Measurements from ENCODE around the gene BLCAP. TPM values are rescaled to one million over a fixed set of nuclear protein-coding genes. Genes with fewer than 3 reads are reported as not detected.

BLCAP gene
- total and polyA plus RNA-seq, 4 donors, result 12.6 to 72.0 (median 49.2) TPM

- H3K9me3 ChIP-seq (ENCODE audit: control insufficient read depth in 4 of 4, low read length in 3 of 4), result no peaks in the 10 kb centered on the region
- DNase-seq (ENCODE audit: low spot score), result no peak
- TF ChIP-seq RAD21 (IDR thresholded peaks at IDR 0.05) (no peak), FOXA2 (IDR thresholded peaks at IDR 0.05) (no peak), NR2F2 (IDR thresholded peaks at IDR 0.05) (no peak), YY1 (IDR thresholded peaks at IDR 0.05) (no peak), TAF1 (conservative IDR thresholded peaks at IDR 0.05) (no peak), SP1 (IDR thresholded peaks at IDR 0.05) (no peak), FOXA1 (IDR thresholded peaks at IDR 0.05) (no peak), HNF4G (IDR thresholded peaks at IDR 0.05) (no peak), JUND (IDR thresholded peaks at IDR 0.05) (no peak), RXRA (IDR thresholded peaks at IDR 0.05) (no peak), ZBTB33 (IDR thresholded peaks at IDR 0.05) (no peak), EGR1 (IDR thresholded peaks at IDR 0.05; ENCODE audit: low read depth in 2 of 2) (no peak), HNF4A (conservative IDR thresholded peaks at IDR 0.05) (no peak), GABPA (IDR thresholded peaks at IDR 0.05 in 1 of 2, conservative IDR thresholded peaks at IDR 0.05 in 1 of 2) (no peak), REST (IDR thresholded peaks at IDR 0.05) (no peak), CTCF (IDR thresholded peaks at IDR 0.05; ENCODE audit: low read depth, low read length, missing input control) (no peak)
- TF ChIP-seq, protein P1, sequence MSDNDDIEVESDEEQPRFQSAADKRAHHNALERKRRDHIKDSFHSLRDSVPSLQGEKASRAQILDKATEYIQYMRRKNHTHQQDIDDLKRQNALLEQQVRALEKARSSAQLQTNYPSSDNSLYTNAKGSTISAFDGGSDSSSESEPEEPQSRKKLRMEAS (IDR thresholded peaks at IDR 0.05), result no peak
- TF ChIP-seq, protein P2, sequence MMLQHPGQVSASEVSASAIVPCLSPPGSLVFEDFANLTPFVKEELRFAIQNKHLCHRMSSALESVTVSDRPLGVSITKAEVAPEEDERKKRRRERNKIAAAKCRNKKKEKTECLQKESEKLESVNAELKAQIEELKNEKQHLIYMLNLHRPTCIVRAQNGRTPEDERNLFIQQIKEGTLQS (IDR thresholded peaks at IDR 0.05), result no peak
- WGBS, result 70% methylated on average over 5 of the region's 5 CpGs
- H3K36me3 ChIP-seq (ENCODE audit: control insufficient read depth in 4 of 4, insufficient read depth in 3 of 4, low read depth in 1 of 4, low read length in 3 of 4), result peaks cover 0 to 3% (median 0%) of the 10 kb centered on the region in 4 donors
- peaks cover 0 to 3% (median 0%) of the 10 kb centered on the region in 4 donors for H3K27me3 ChIP-seq (ENCODE audit: control insufficient read depth in 4 of 4, insufficient read depth in 4 of 4, low read length in 3 of 4)
- H3K9ac ChIP-seq (ENCODE audit: low read depth in 1 of 2, low read length in 2 of 2), result no peak overlapping the region
- H3K4me3 ChIP-seq (ENCODE audit: low read depth in 1 of 3, low read length in 3 of 3), result no peak overlapping the region
- H3K4me1 ChIP-seq (ENCODE audit: control insufficient read depth in 4 of 4, insufficient read depth in 4 of 4, low read length in 3 of 4), result peaks cover 0 to 3% (median 0%) of the 10 kb centered on the region in 4 donors
- no peak overlapping the region for H3K27ac ChIP-seq (ENCODE audit: low read depth in 1 of 2, low read length in 2 of 2)
These were observed 39.1 kb upstream of the BLCAP start for GRCh38 chr20:37566590-37567330.

All from liver (tissue), 9 donors.